WERI-Rb-1 (cell line): ENCODE data around the gene MTX3.

Experiments
- DNase-seq: peaks from one replicate; pipeline ENCODE4 v3.0.0-alpha.2; 2020
- H3K27ac ChIP-seq: fragments of 250-450 bp; sonication (Bioruptor Pico); 2 replicates; pipeline ENCODE4 v1.5.1; 2020; ENCODE audit warnings: mild to moderate bottlenecking, moderate library complexity
- H3K27me3 ChIP-seq: fragments of 250-450 bp; sonication (Bioruptor Pico); 2 replicates; pipeline ENCODE4 v1.5.1; 2021; ENCODE audit warnings: mild to moderate bottlenecking, low read depth, moderate library complexity; ENCODE audit not compliant: insufficient read depth, severe bottlenecking
- H3K36me3 ChIP-seq: fragments of 250-450 bp; sonication (Bioruptor Pico); 2 replicates; pipeline ENCODE4 v1.5.1; 2020; ENCODE audit warnings: mild to moderate bottlenecking, moderate library complexity
- H3K4me3 ChIP-seq: 2 replicates; pipeline ENCODE4 v1.5.1; 2011; ENCODE audit warnings: low read depth, mild to moderate bottlenecking, control low read depth, low read length
- H3K9me3 ChIP-seq: fragments of 250-450 bp; sonication (Bioruptor Pico); 2 replicates; pipeline ENCODE4 v1.5.1; 2021; ENCODE audit warnings: mild to moderate bottlenecking, moderate library complexity; ENCODE audit not compliant: severe bottlenecking
- TF ChIP-seq, protein P1 (sequence below): IDR thresholded peaks from 2 replicates; pipeline ENCODE4 v1.5.1; 2011; ENCODE audit warnings: low read depth, mild to moderate bottlenecking, control low read depth, inconsistent platforms, low read length

The MTX3 gene

DNA sequence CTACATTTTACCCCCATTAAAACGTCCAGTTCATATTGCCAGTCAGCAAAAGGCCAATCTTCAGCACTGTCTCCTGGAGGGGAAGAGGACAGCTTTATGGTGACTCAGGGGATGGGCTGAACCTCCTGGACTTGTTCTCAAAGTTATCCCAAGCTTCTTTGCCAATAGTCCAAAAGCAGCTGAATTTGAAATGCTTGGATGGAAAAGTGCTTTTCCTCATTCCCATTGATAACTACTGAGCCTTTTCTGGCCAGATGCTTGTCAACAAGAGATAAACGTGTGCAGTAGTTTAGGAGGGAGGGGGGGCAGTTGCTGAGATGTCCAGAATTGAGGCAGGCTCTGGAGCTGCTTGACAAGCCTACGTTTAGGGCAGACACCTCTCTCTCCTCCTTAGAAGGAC is 43.5 kb downstream of the MTX3 start:
- Histone ChIP-seq H3K4me3 (no peak overlapping the region), H3K36me3 (no peaks in the 10 kb centered on the region), H3K27ac (no peak overlapping the region), H3K9me3 (no peaks in the 10 kb centered on the region), H3K27me3 (no peaks in the 10 kb centered on the region)
- DNase-seq = no peak
- TF ChIP-seq, protein P1, sequence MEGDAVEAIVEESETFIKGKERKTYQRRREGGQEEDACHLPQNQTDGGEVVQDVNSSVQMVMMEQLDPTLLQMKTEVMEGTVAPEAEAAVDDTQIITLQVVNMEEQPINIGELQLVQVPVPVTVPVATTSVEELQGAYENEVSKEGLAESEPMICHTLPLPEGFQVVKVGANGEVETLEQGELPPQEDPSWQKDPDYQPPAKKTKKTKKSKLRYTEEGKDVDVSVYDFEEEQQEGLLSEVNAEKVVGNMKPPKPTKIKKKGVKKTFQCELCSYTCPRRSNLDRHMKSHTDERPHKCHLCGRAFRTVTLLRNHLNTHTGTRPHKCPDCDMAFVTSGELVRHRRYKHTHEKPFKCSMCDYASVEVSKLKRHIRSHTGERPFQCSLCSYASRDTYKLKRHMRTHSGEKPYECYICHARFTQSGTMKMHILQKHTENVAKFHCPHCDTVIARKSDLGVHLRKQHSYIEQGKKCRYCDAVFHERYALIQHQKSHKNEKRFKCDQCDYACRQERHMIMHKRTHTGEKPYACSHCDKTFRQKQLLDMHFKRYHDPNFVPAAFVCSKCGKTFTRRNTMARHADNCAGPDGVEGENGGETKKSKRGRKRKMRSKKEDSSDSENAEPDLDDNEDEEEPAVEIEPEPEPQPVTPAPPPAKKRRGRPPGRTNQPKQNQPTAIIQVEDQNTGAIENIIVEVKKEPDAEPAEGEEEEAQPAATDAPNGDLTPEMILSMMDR = no peak

DNA sequence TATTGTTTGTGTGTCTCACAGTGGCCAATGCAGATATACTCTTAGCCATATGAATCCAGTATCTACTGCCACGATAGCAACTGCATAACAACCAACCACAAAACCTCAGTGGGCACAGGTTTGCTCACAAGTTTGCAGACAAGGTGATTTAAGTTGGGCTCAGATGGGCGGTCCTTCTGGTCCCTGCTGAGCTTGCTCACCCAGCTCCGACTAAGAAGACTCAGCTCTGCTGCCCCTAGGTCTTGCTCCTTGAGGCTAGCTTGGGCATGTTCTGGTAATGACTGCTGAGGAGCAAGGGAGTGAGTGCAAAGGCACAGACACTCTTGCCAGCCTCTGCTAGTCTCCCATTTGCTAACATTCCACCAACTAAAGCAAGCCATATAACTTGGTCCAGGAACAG is 52.6 kb downstream of the MTX3 start:
- H3K27ac ChIP-seq = peak overlapping the region; percentile 16; the same call in 1 of the 2 replicates
- TF ChIP-seq, protein P1 = no peak

DNA sequence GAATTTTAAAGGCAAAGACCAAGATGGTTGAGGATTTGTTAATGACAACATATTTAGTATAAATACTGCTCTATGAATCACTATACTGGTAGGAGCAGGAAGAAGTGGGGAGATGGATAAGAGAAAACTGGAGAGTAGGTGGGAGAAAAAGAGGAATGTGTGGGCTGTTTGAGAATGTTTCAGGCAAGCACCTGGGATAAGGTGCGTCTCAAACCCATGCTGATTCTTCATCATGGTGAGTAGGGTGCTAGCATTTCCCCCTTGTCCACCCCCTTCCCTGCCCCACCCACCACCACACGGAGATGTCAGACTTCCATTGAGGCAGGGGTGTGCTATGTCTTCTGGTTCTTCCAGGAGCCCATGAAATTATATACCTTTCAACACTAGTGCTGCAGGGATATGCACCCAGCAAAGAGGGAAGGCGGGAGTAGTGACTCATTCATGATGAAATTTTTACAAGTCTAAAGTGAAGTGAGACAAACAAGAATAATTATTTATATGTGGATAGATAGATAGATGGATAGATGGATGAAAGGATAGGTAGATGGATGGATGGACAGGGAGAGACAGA is 54.3 kb downstream of the MTX3 start:
- Histone ChIP-seq H3K4me3 (no peak overlapping the region), H3K27ac (peak overlapping the region; percentile 76), H3K27me3 (no peaks in the 10 kb centered on the region), H3K36me3 (no peaks in the 10 kb centered on the region; the same call in 1 of the 2 replicates), H3K9me3 (peaks cover 14% of the 10 kb centered on the region)
- TF ChIP-seq, protein P1 = no peak
- no peak for DNase-seq

More for the DNA sequence above, 52.6 kb downstream of the MTX3 start:
- Histone ChIP-seq H3K27me3 (no peaks in the 10 kb centered on the region), H3K36me3 (no peaks in the 10 kb centered on the region), H3K9me3 (peaks cover 6% of the 10 kb centered on the region), H3K4me3 (no peak overlapping the region)
- peak; percentile 43 for DNase-seq

DNA sequence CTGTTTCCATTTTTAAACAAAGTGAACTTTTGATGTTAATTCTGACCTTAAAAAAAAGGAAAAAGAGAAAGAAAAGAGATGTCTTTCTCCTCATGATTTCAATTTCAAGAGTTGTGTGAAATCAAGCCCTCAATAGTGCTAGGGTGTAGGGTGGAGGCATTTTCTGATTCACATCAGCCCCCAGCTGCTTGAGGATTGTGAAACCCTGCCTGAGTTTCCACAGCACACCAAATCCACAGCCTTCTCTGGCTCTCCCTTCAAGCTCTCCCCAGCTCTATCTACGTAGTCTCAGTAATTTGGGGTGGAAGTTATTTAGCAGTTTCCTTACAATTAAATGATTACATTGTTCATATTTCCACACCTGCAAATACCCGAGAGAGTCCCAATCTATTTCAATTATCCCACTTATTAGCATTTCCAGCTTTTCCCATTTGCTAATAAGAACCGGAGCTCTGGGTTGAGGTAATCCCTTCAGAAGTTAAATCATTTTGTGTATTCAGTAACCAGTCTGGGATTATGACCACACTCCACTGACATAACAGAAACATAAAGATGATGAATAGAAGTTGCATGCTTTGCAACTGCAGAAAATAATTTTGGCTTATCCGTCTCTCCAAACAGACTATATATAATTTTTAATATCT is 54.9 kb downstream of the MTX3 start:
- no peaks in the 10 kb centered on the region; the same call in 1 of the 2 replicates for H3K36me3 ChIP-seq
- no peak overlapping the region; the same call in 1 of the 2 replicates for H3K4me3 ChIP-seq
- no peak for DNase-seq
- TF ChIP-seq, protein P1 = no peak
- peak overlapping the region; percentile 76 for H3K27ac ChIP-seq
- H3K9me3 ChIP-seq = peaks cover 14% of the 10 kb centered on the region
- no peaks in the 10 kb centered on the region for H3K27me3 ChIP-seq

DNA sequence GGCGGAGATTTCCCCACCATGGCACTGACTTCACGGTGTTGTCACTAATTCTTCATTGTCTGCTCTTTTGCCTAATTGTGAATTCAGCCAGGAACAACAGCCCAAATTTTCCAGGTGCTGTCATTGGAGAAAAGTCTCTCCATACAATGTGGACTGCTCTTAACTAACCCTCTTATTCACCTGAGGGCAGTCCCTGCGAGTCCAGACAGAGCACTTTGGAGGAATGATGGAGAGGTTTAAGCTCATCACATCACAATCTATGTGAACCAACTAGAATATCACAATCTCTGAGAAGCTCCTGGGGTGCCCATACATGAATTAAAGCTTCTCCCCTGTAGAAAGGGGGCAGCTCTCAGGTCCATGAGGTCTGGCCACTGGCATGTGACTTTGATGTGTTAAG is 56.4 kb downstream of the MTX3 start:
- H3K36me3 ChIP-seq = no peaks in the 10 kb centered on the region; the same call in 1 of the 2 replicates
- no peaks in the 10 kb centered on the region for H3K27me3 ChIP-seq
- peak; percentile 69 for DNase-seq
- peak overlapping the region; percentile 25; the same call in 1 of the 2 replicates for H3K4me3 ChIP-seq
- peak overlapping the region; percentile 76 for H3K27ac ChIP-seq
- H3K9me3 ChIP-seq = peaks cover 14% of the 10 kb centered on the region
- TF ChIP-seq, protein P1 = no peak
